SK-N-SH (cell line): ENCODE data around the gene BABAM2. TPM values are rescaled to one million over a fixed set of nuclear protein-coding genes. Genes with fewer than 3 reads are reported as not detected.

Experiments
- CTCF ChIA-PET: fragments of 300-600, 350-600 bp; formaldehyde crosslinking; extraction: SDS; loops from one replicate; lab custom pipeline; 2021; lab: Yijun Ruan, JAX
- POLR2A ChIA-PET: fragments of 350-600 bp; sonication (Branson Sonifier 250); formaldehyde crosslinking; extraction: SDS; loops from one replicate; lab custom pipeline; 2020; ENCODE audit warnings: antibody characterized with exemption, inconsistent platforms; lab: Yijun Ruan, JAX
- DNase-seq: peaks from one replicate; pipeline ENCODE4 v3.0.0; 2012
- H2AFZ ChIP-seq: fragments of 200-600 bp; sonication (generic); 2 replicates; pipeline ENCODE4 v1.8.1; 2016; ENCODE audit warnings: antibody characterized with exemption, mild to moderate bottlenecking, low read depth
- H3F3A ChIP-seq: fragments of 200-600 bp; sonication (generic); replicated peaks from 2 replicates; pipeline ENCODE3; 2016; ENCODE audit warnings: antibody characterized with exemption, mild to moderate bottlenecking; ENCODE audit not compliant: insufficient read depth
- H3K27ac ChIP-seq, 2 experiments: fragments of 200-500 bp in 1 of 2; fragments of 200-600 bp in 1 of 2; sonication (Bioruptor generic) in 1 of 2; sonication (generic), shearing (Covaris generic) in 1 of 2; 2 replicates each; pipeline versions ENCODE4 v1.5.1 to v1.6.1; 2014 to 2016; ENCODE audit warnings: low read depth in 2 of 2, inconsistent platforms in 1 of 2, low read length in 1 of 2, mild to moderate bottlenecking in 1 of 2, mixed read lengths in 1 of 2
- H3K27me3 ChIP-seq: fragments of 200-600 bp; sonication (generic), shearing (Covaris generic); 2 replicates; pipeline ENCODE4 v1.6.1; 2016; ENCODE audit warnings: mixed run types; ENCODE audit not compliant: insufficient read depth
- H3K36me3 ChIP-seq, 2 experiments: fragments of 200-500 bp in 1 of 2; fragments of 200-600 bp in 1 of 2; sonication (Bioruptor generic) in 1 of 2; sonication (generic) in 1 of 2; replicated peaks in 1 of 2; 2 replicates each; pipeline versions ENCODE3 to v1.5.1; 2014 to 2016; ENCODE audit warnings: low read length in 1 of 2, mild to moderate bottlenecking in 1 of 2; ENCODE audit not compliant: insufficient read depth in 2 of 2, control insufficient read depth in 1 of 2
- H3K4me1 ChIP-seq, 2 experiments: fragments of 200-500 bp in 1 of 2; fragments of 200-600 bp in 1 of 2; sonication (Bioruptor generic) in 1 of 2; sonication (generic), shearing (Covaris generic) in 1 of 2; 2 replicates each; pipeline versions ENCODE4 v1.5.1 to v1.6.1; 2014 to 2016; ENCODE audit warnings: low read depth in 1 of 2, low read length in 1 of 2, mixed run types in 1 of 2; ENCODE audit not compliant: insufficient read depth in 2 of 2, control insufficient read depth in 1 of 2
- H3K4me2 ChIP-seq: fragments of 200-600 bp; sonication (generic), shearing (Covaris generic); 2 replicates; pipeline ENCODE4 v1.6.1; 2017; ENCODE audit warnings: mixed run types
- H3K4me3 ChIP-seq, 2 experiments: fragments of 200-500 bp in 1 of 2; fragments of 200-600 bp in 1 of 2; sonication (Bioruptor generic) in 1 of 2; sonication (generic), shearing (Covaris generic) in 1 of 2; 2 replicates each; pipeline versions ENCODE4 v1.5.1 to v1.8.1; 2014 to 2016; ENCODE audit warnings: low read depth in 2 of 2, inconsistent platforms in 1 of 2, low read length in 1 of 2, mild to moderate bottlenecking in 1 of 2, mixed read lengths in 1 of 2, moderate library complexity in 1 of 2
- H3K79me2 ChIP-seq: fragments of 200-600 bp; sonication (generic); 2 replicates; pipeline ENCODE4 v1.8.1; 2017; ENCODE audit warnings: mild to moderate bottlenecking; ENCODE audit not compliant: insufficient read depth
- H3K9ac ChIP-seq: fragments of 200-600 bp; sonication (generic); 2 replicates; pipeline ENCODE4 v1.6.1; 2017; ENCODE audit warnings: mixed run types
- H3K9me2 ChIP-seq: fragments of 200-600 bp; sonication (generic); 2 replicates; pipeline ENCODE4 v1.6.1; 2017; ENCODE audit warnings: mixed run types
- H3K9me3 ChIP-seq: fragments of 200-600 bp; sonication (generic); 2 replicates; pipeline ENCODE4 v1.6.1; 2017; ENCODE audit warnings: mixed run types, mild to moderate bottlenecking, moderate library complexity
- H4K20me1 ChIP-seq: fragments of 200-600 bp; sonication (generic); 2 replicates; pipeline ENCODE4 v1.6.1; 2017; ENCODE audit warnings: mild to moderate bottlenecking, mixed run types; ENCODE audit not compliant: insufficient read depth
- CHD2 ChIP-seq: fragments of 150-350 bp; IDR thresholded peaks from 2 replicates; pipeline ENCODE4 v1.6.1; 2018; ENCODE audit warnings: low read length; ENCODE audit not compliant: partially characterized antibody
- CTCF ChIP-seq: fragments of 200-600 bp; sonication (generic); IDR thresholded peaks from 2 replicates; pipeline ENCODE4 v1.6.1; 2017; ENCODE audit warnings: antibody characterized with exemption, mild to moderate bottlenecking, moderate library complexity
- EP300 ChIP-seq, 2 experiments: IDR thresholded peaks; 2 replicates each; pipeline versions ENCODE4 v1.4.0 to v1.6.1; 2012; ENCODE audit warnings: borderline replicate concordance in 1 of 2, low read depth in 1 of 2, low read length in 1 of 2
- FOSL2 ChIP-seq: IDR thresholded peaks from 2 replicates; pipeline ENCODE4 v1.4.0; 2012; ENCODE audit warnings: low read depth, mild to moderate bottlenecking, moderate library complexity, borderline replicate concordance
- FOXJ3 ChIP-seq: sonication (generic); formaldehyde crosslinking; IDR thresholded peaks from 2 replicates; pipeline ENCODE4 v1.5.1; 2020; ENCODE audit warnings: mild to moderate bottlenecking, missing genetic modification reagents
- IRF3 ChIP-seq: fragments of 150-350 bp; IDR thresholded peaks from 2 replicates; pipeline ENCODE4 v1.6.1; 2016; ENCODE audit warnings: mild to moderate bottlenecking, low read depth, low read length
- MXI1 ChIP-seq: IDR thresholded peaks from 2 replicates; pipeline ENCODE4 v1.6.1; 2012; ENCODE audit warnings: mild to moderate bottlenecking, low read depth, low read length, improper control_type of control experiment
- NFIC ChIP-seq: IDR thresholded peaks from 2 replicates; pipeline ENCODE4 v1.4.0; 2012; ENCODE audit warnings: borderline replicate concordance
- RAD21 ChIP-seq: IDR thresholded peaks from 2 replicates; pipeline ENCODE4 v1.6.1; 2012; ENCODE audit warnings: mild to moderate bottlenecking, low read length
- REST ChIP-seq: IDR thresholded peaks from 2 replicates; pipeline ENCODE4 v1.6.1; 2012; ENCODE audit warnings: mild to moderate bottlenecking, low read depth, low read length, moderate library complexity
- RFX5 ChIP-seq: IDR thresholded peaks from 2 replicates; pipeline ENCODE4 v1.6.1; 2012; ENCODE audit warnings: mild to moderate bottlenecking, improper control_type of control experiment, low read length
- SMC3 ChIP-seq: IDR thresholded peaks from 2 replicates; pipeline ENCODE4 v1.6.1; 2012; ENCODE audit warnings: low read depth, low read length, improper control_type of control experiment
- TEAD4 ChIP-seq: IDR thresholded peaks from 2 replicates; pipeline ENCODE4 v1.4.0; 2012; ENCODE audit warnings: mild to moderate bottlenecking, borderline replicate concordance; ENCODE audit not compliant: insufficient read depth
- USF2 ChIP-seq: fragments of 150-350 bp; IDR thresholded peaks from 2 replicates; pipeline ENCODE4 v1.6.1; 2017; ENCODE audit warnings: antibody characterized with exemption, low read length, low read depth, borderline replicate concordance
- YY1 ChIP-seq: IDR thresholded peaks from 2 replicates; pipeline ENCODE4 v1.4.0; 2012; ENCODE audit warnings: low read depth, mild to moderate bottlenecking
- ZBTB33 ChIP-seq: IDR thresholded peaks from 2 replicates; pipeline ENCODE4 v1.4.0; 2012; ENCODE audit warnings: low read depth, borderline replicate concordance
- WGBS: methylation state at CpG from one replicate; pipeline ENCODE4 v1.1.6; 2017; ENCODE audit warnings: low lambda C conversion rate; 5-methylcytosine and 5-hydroxymethylcytosine counted together
- polyA plus RNA-seq, 3 experiments: library from polyadenylated mRNA; depleted of rRNA; stranded (reverse); fragments of >200 nt; gene quantifications; 2 replicates each; pipeline ENCODE4 v1.2.3, GENCODE V29; 2012

BABAM2 gene
- polyA plus RNA-seq, 1 of the 3 experiments (the other 2 are of a cell fraction): 34.0 TPM

- no peaks in the 10 kb centered on the region for H3K27me3 ChIP-seq
- no peak overlapping the region for H3K4me2 ChIP-seq
- no peaks in the 10 kb centered on the region for H3K9me3 ChIP-seq
- ChIA-PET CTCF (interaction anchor here (1.0 kb wide), 1 partner anchor 8 kb away, joined by 4 read pairs; no protein-coding TSS in a partner anchor), POLR2A (interaction anchor here (0.9 to 1.0 kb wide), 2 partner anchors 8 to 10 kb away, joined by 3 read pairs; no protein-coding TSS in a partner anchor)
- no peaks in the 10 kb centered on the region for H3K36me3 ChIP-seq
- DNase-seq: no peak
- H2AFZ ChIP-seq: no peak overlapping the region
- H3F3A ChIP-seq: peaks cover 5% of the 10 kb centered on the region
- no peak overlapping the region for H3K27ac ChIP-seq
- H4K20me1 ChIP-seq: no peaks in the 10 kb centered on the region
- peaks cover 0 to 3% of the 10 kb centered on the region in 2 experiments; a peak in 2 of 4 replicates for H3K4me1 ChIP-seq
- TF ChIP-seq FOSL2 (no peak), TEAD4 (no peak), YY1 (no peak), REST (no peak), NFIC (no peak), USF2 (no peak), CHD2 (no peak), MXI1 (no peak), RAD21 (no peak), CTCF (no peak), EP300 (IDR thresholded peaks at IDR 0.05; ENCODE audit: borderline replicate concordance in 1 of 2, low read depth in 1 of 2, low read length in 1 of 2) (no peak), ZBTB33 (no peak), IRF3 (no peak), SMC3 (no peak), FOXJ3 (CRISPR knock-in tag) (no peak), RFX5 (no peak)
- 76% methylated on average over 1 of the region's 1 CpG for WGBS
- no peaks in the 10 kb centered on the region for H3K9me2 ChIP-seq
- no peaks in the 10 kb centered on the region for H3K79me2 ChIP-seq
- no peak overlapping the region for H3K9ac ChIP-seq
- no peak overlapping the region for H3K4me3 ChIP-seq
Observed at GRCh38 chr2:28283861-28284260, 393.3 kb downstream of the BABAM2 start.
